ENCODE data around the gene LDB2.

DNA sequence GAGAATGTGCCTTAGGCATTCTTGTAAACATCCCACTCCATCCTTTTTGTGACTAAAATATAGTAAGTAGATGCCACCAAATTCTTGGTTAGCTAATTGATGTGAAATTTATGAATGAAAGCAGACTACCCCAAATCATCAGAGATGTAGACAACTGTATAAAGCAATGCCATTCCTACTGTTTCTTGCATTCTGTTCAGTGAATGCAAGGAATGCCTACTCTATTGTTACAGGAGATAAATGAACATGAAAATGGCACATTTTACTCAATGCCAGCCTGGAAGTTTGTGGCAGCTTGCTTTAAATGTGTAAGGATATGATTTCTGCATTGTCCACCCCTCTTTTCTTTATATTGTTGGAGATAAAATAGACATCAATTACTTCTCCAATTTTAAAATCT is 317.9 kb downstream of the LDB2 start:
- TF ChIP-seq, protein P1, sequence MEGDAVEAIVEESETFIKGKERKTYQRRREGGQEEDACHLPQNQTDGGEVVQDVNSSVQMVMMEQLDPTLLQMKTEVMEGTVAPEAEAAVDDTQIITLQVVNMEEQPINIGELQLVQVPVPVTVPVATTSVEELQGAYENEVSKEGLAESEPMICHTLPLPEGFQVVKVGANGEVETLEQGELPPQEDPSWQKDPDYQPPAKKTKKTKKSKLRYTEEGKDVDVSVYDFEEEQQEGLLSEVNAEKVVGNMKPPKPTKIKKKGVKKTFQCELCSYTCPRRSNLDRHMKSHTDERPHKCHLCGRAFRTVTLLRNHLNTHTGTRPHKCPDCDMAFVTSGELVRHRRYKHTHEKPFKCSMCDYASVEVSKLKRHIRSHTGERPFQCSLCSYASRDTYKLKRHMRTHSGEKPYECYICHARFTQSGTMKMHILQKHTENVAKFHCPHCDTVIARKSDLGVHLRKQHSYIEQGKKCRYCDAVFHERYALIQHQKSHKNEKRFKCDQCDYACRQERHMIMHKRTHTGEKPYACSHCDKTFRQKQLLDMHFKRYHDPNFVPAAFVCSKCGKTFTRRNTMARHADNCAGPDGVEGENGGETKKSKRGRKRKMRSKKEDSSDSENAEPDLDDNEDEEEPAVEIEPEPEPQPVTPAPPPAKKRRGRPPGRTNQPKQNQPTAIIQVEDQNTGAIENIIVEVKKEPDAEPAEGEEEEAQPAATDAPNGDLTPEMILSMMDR (IDR thresholded peaks at IDR 0.05; ENCODE audit: insufficient read depth, low read depth, low read length): no peak
- TF ChIP-seq EZH2 (IDR thresholded peaks at IDR 0.05; ENCODE audit: insufficient read depth, low read length): no peak

Data from astrocyte (in vitro differentiated cells and primary cell).